ENCODE results near the gene SLX4. TPM values are rescaled to one million over a fixed set of nuclear protein-coding genes. Genes with fewer than 3 reads are reported as not detected.
A peak's percentile ranks its signal among the peaks of the same experiment; 100 is the strongest.

SLX4 gene
- total RNA-seq, 1 donor from 2014 or later, result 7.1 TPM

GRCh38 chr16:3650631-3651265, 39.3 kb upstream of the SLX4 start:
- Mint-ChIP-seq H3K27ac (ENCODE audit: unreplicated experiment) (no peak overlapping the region), H3K27me3 (ENCODE audit: unreplicated experiment) (no peaks in the 10 kb centered on the region), H3K4me3 (ENCODE audit: unreplicated experiment) (no peak overlapping the region), H3K9me3 (ENCODE audit: unreplicated experiment) (no peaks in the 10 kb centered on the region), H3K36me3 (ENCODE audit: unreplicated experiment) (peaks cover 6% of the 10 kb centered on the region), H3K4me1 (ENCODE audit: unreplicated experiment) (peaks cover 6% of the 10 kb centered on the region)
- TF ChIP-seq CTCF (IDR thresholded peaks at IDR 0.05), result no peak
- peak; percentile 62 for DNase-seq (ENCODE audit: extremely low spot score, unreplicated experiment)

GRCh38 chr16:3646348-3646920, 35.0 kb upstream of the SLX4 start:
- Mint-ChIP-seq H3K36me3 (ENCODE audit: unreplicated experiment) (peaks cover 2% of the 10 kb centered on the region), H3K27me3 (ENCODE audit: unreplicated experiment) (no peaks in the 10 kb centered on the region), H3K4me3 (ENCODE audit: unreplicated experiment) (no peak overlapping the region), H3K4me1 (ENCODE audit: unreplicated experiment) (peaks cover 25% of the 10 kb centered on the region), H3K9me3 (ENCODE audit: unreplicated experiment) (no peaks in the 10 kb centered on the region), H3K27ac (ENCODE audit: unreplicated experiment) (no peak overlapping the region)
- DNase-seq (ENCODE audit: extremely low spot score, unreplicated experiment), result peak; percentile 67
- no peak for TF ChIP-seq CTCF (IDR thresholded peaks at IDR 0.05)

GRCh38 chr16:3645504-3646347, 34.3 kb upstream of the SLX4 start:
- peak; percentile 79 for DNase-seq (ENCODE audit: extremely low spot score, unreplicated experiment)
- Mint-ChIP-seq H3K4me1 (ENCODE audit: unreplicated experiment) (peaks cover 25% of the 10 kb centered on the region), H3K4me3 (ENCODE audit: unreplicated experiment) (no peak overlapping the region), H3K27ac (ENCODE audit: unreplicated experiment) (peak overlapping the region; percentile 48), H3K36me3 (ENCODE audit: unreplicated experiment) (peaks cover 2% of the 10 kb centered on the region), H3K9me3 (ENCODE audit: unreplicated experiment) (no peaks in the 10 kb centered on the region), H3K27me3 (ENCODE audit: unreplicated experiment) (no peaks in the 10 kb centered on the region)
- no peak for TF ChIP-seq CTCF (IDR thresholded peaks at IDR 0.05)

GRCh38 chr16:3645108-3645503, 33.7 kb upstream of the SLX4 start:
- Mint-ChIP-seq H3K4me1 (ENCODE audit: unreplicated experiment) (peaks cover 25% of the 10 kb centered on the region), H3K4me3 (ENCODE audit: unreplicated experiment) (no peak overlapping the region), H3K27ac (ENCODE audit: unreplicated experiment) (no peak overlapping the region), H3K9me3 (ENCODE audit: unreplicated experiment) (no peaks in the 10 kb centered on the region), H3K27me3 (ENCODE audit: unreplicated experiment) (no peaks in the 10 kb centered on the region), H3K36me3 (ENCODE audit: unreplicated experiment) (peaks cover 2% of the 10 kb centered on the region)
- no peak for TF ChIP-seq CTCF (IDR thresholded peaks at IDR 0.05)
- peak; percentile 51 for DNase-seq (ENCODE audit: extremely low spot score, unreplicated experiment)
